ENCODE data around the gene GALNT16. TPM values are rescaled to one million over a fixed set of nuclear protein-coding genes. Genes with fewer than 3 reads are reported as not detected.

Gene GALNT16
- total RNA-seq, 1 donor from 2014 or later, result 124 TPM

- Mint-ChIP-seq H3K36me3 (ENCODE audit: unreplicated experiment) (peaks cover 8% of the 10 kb centered on the region), H3K27ac (ENCODE audit: unreplicated experiment) (no peak overlapping the region), H3K27me3 (ENCODE audit: unreplicated experiment) (no peaks in the 10 kb centered on the region), H3K4me3 (ENCODE audit: unreplicated experiment) (no peak overlapping the region), H3K9me3 (ENCODE audit: unreplicated experiment) (no peaks in the 10 kb centered on the region), H3K4me1 (ENCODE audit: low read depth, unreplicated experiment) (peaks cover 11% of the 10 kb centered on the region)
- TF ChIP-seq CTCF (IDR thresholded peaks at IDR 0.05; ENCODE audit: partially characterized antibody, unreplicated experiment), result no peak
- no peak for DNase-seq
These were observed 21.7 kb downstream of the GALNT16 start for GRCh38 chr14:69281450-69282169.

- no peak for TF ChIP-seq CTCF (IDR thresholded peaks at IDR 0.05; ENCODE audit: partially characterized antibody, unreplicated experiment)
- DNase-seq, result no peak
- Mint-ChIP-seq H3K9me3 (ENCODE audit: unreplicated experiment) (peaks cover 1% of the 10 kb centered on the region), H3K27ac (ENCODE audit: unreplicated experiment) (peak overlapping the region; percentile 23), H3K27me3 (ENCODE audit: unreplicated experiment) (peaks cover 1% of the 10 kb centered on the region), H3K4me3 (ENCODE audit: unreplicated experiment) (no peak overlapping the region), H3K4me1 (ENCODE audit: low read depth, unreplicated experiment) (peaks cover 19% of the 10 kb centered on the region), H3K36me3 (ENCODE audit: unreplicated experiment) (peaks cover 4% of the 10 kb centered on the region)
These were observed 22.5 kb downstream of the GALNT16 start for GRCh38 chr14:69282448-69282847.

- Mint-ChIP-seq H3K9me3 (ENCODE audit: unreplicated experiment) (peaks cover 6% of the 10 kb centered on the region), H3K36me3 (ENCODE audit: unreplicated experiment) (peaks cover 4% of the 10 kb centered on the region), H3K27me3 (ENCODE audit: unreplicated experiment) (peaks cover 7% of the 10 kb centered on the region), H3K27ac (ENCODE audit: unreplicated experiment) (no peak overlapping the region), H3K4me3 (ENCODE audit: unreplicated experiment) (no peak overlapping the region), H3K4me1 (ENCODE audit: low read depth, unreplicated experiment) (peaks cover 32% of the 10 kb centered on the region)
- DNase-seq, result no peak
- no peak for TF ChIP-seq CTCF (IDR thresholded peaks at IDR 0.05; ENCODE audit: partially characterized antibody, unreplicated experiment)
These were observed 24.2 kb downstream of the GALNT16 start for GRCh38 chr14:69284170-69284569.

DNA sequence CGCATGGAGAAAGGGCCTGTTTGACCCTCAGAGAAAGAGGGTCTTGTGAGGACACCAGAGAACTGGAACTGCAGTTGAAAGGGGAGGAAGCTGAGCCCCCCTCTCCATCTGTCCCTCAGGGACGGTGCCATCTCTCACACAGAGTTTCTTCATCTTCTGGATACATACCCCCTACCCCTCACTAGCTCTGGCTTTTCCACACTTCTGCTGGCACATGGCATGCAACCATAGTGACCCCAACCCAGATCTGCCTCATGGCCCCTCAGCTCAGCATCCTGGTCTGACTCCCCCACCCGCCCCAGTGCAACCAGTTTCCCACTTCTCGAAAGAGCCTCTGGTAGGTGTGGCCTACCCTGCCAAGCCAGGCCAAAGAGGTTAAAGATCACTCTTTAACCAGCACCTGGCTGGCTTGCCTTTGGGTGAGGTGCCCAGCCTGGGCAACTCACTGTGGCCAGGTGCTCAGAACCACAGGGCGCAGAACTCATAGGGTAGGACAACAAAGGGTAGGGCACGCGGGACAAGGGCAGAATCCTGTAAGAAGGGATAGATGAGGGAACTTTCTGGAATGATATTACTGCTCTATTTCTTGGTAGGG lies 25.8 kb downstream of the GALNT16 start:
- H3K4me1 Mint-ChIP-seq (ENCODE audit: low read depth, unreplicated experiment), result peaks cover 34% of the 10 kb centered on the region
- no peak overlapping the region for H3K4me3 Mint-ChIP-seq (ENCODE audit: unreplicated experiment)
- H3K9me3 Mint-ChIP-seq (ENCODE audit: unreplicated experiment), result peaks cover 6% of the 10 kb centered on the region
- no peak for DNase-seq
- H3K27ac Mint-ChIP-seq (ENCODE audit: unreplicated experiment), result no peak overlapping the region
- peaks cover 9% of the 10 kb centered on the region for H3K27me3 Mint-ChIP-seq (ENCODE audit: unreplicated experiment)
- TF ChIP-seq CTCF (IDR thresholded peaks at IDR 0.05; ENCODE audit: partially characterized antibody, unreplicated experiment), result no peak
- peaks cover 4% of the 10 kb centered on the region for H3K36me3 Mint-ChIP-seq (ENCODE audit: unreplicated experiment)

Data from glutamatergic neuron (in vitro differentiated cells).